A673 (cell line): ENCODE measurements around the gene CDK12. TPM values are rescaled to one million over a fixed set of nuclear protein-coding genes. Genes with fewer than 3 reads are reported as not detected.

Source experiments
- BruUV-seq: library from RNA; stranded (reverse); fragments of 400-500 nt; replicated peaks from 2 replicates; lab custom pipeline; 2021; lab: Mats Ljungman, UMichigan
- CTCF ChIA-PET: fragments of 300-600 bp; sonication (Branson Sonifier 250); formaldehyde crosslinking; loops from one replicate; lab custom pipeline; 2022; ENCODE audit warnings: antibody characterized with exemption; lab: Charles Lee
- POLR2A ChIA-PET: fragments of 300-600 bp; sonication (Branson Sonifier 250); formaldehyde crosslinking; loops from one replicate; lab custom pipeline; 2022; ENCODE audit warnings: antibody characterized with exemption; ENCODE audit not compliant: low non-redundant PET; lab: Charles Lee
- DNase-seq: peaks from one replicate; pipeline ENCODE4 v3.0.0-alpha.2; 2015; ENCODE audit warnings: low spot score
- H3K27ac ChIP-seq: fragments of 200-600 bp; sonication (generic); 2 replicates; pipeline ENCODE4 v1.5.1; 2016; ENCODE audit warnings: mixed run types, low read depth, mild to moderate bottlenecking, mixed read lengths, antibody characterized with exemption, low read length; ENCODE audit not compliant: poor library complexity, severe bottlenecking
- H3K27me3 ChIP-seq: fragments of 200-600 bp; sonication (generic); replicated peaks from 2 replicates; pipeline ENCODE4 v1.6.1; 2017; ENCODE audit warnings: mixed run types, low read depth, mild to moderate bottlenecking, mixed read lengths, antibody characterized with exemption, low read length; ENCODE audit not compliant: insufficient read depth, poor library complexity
- H3K36me3 ChIP-seq: fragments of 200-600 bp; sonication (generic); 2 replicates; pipeline ENCODE4 v1.6.1; 2016; ENCODE audit warnings: mixed run types, mild to moderate bottlenecking, mixed read lengths, antibody characterized with exemption, low read length; ENCODE audit not compliant: insufficient read depth, poor library complexity, severe bottlenecking
- H3K4me1 ChIP-seq: fragments of 200-600 bp; sonication (generic); 2 replicates; pipeline ENCODE4 v1.6.1; 2017; ENCODE audit warnings: mixed run types, mild to moderate bottlenecking, mixed read lengths, antibody characterized with exemption, low read length; ENCODE audit not compliant: insufficient read depth, poor library complexity, severe bottlenecking
- H3K4me3 ChIP-seq: fragments of 200-600 bp; sonication (generic); 2 replicates; pipeline ENCODE4 v1.5.1; 2016; ENCODE audit warnings: low read depth, mixed run types, mild to moderate bottlenecking, mixed read lengths, low read length; ENCODE audit not compliant: poor library complexity, severe bottlenecking
- H3K9me3 ChIP-seq: fragments of 200-600 bp; sonication (generic); 2 replicates; pipeline ENCODE4 v1.6.1; 2016; ENCODE audit warnings: mixed run types, low read depth, mild to moderate bottlenecking, mixed read lengths, antibody characterized with exemption, low read length; ENCODE audit not compliant: poor library complexity, severe bottlenecking
- EZH2 ChIP-seq: fragments of 200-600 bp; sonication (generic); IDR thresholded peaks from 2 replicates; pipeline ENCODE4 v1.6.1; 2017; ENCODE audit warnings: borderline replicate concordance, low read depth, mild to moderate bottlenecking, mixed read lengths, antibody characterized with exemption, low read length; ENCODE audit not compliant: poor library complexity, severe bottlenecking
- intact Hi-C: fragments of 100-400 bp; cut with micrococcal nuclease; formaldehyde crosslinking; loops from one replicate; pipeline ENCODE4 v1.10.0; 2022; ENCODE audit not compliant: unreplicated experiment
- total RNA-seq: library from RNA; stranded (reverse); gene quantifications from 2 replicates; pipeline ENCODE4 v1.2.3, GENCODE V29; 2021
- TF ChIP-seq, protein P1 (sequence below): fragments of 300-800, 200-600 bp; sonication (generic); conservative IDR thresholded peaks from 2 replicates; pipeline ENCODE4 v1.5.1; 2017; ENCODE audit warnings: low read depth, mild to moderate bottlenecking, antibody characterized with exemption, low read length, moderate library complexity, mixed read lengths

The CDK12 gene
- total RNA-seq, 1 experiment from 2014 or later = 43.5 TPM

DNA sequence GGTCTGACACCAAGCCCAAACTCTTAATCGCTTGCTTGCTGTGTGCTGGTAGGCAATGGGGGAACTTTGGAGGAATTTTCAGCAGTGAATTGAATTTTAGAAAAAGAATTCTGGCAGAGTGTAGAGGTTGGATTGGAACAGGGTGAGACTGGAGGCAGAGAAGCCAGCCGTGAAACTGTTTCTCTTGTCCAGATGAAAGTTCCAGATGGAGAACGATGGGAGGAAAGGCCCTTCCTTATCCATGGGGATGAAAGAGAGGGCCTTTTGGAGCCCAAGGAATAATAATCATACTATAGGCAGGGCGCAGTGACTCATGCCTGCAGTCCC, 120.4 kb downstream of the CDK12 start:
- no peaks in the 10 kb centered on the region for H3K9me3 ChIP-seq
- no peak overlapping the region for H3K27ac ChIP-seq
- intact Hi-C loops = no loop called here
- no peak for TF ChIP-seq EZH2
- TF ChIP-seq, protein P1, sequence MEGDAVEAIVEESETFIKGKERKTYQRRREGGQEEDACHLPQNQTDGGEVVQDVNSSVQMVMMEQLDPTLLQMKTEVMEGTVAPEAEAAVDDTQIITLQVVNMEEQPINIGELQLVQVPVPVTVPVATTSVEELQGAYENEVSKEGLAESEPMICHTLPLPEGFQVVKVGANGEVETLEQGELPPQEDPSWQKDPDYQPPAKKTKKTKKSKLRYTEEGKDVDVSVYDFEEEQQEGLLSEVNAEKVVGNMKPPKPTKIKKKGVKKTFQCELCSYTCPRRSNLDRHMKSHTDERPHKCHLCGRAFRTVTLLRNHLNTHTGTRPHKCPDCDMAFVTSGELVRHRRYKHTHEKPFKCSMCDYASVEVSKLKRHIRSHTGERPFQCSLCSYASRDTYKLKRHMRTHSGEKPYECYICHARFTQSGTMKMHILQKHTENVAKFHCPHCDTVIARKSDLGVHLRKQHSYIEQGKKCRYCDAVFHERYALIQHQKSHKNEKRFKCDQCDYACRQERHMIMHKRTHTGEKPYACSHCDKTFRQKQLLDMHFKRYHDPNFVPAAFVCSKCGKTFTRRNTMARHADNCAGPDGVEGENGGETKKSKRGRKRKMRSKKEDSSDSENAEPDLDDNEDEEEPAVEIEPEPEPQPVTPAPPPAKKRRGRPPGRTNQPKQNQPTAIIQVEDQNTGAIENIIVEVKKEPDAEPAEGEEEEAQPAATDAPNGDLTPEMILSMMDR = no peak
- H3K4me3 ChIP-seq = no peak overlapping the region
- no peak for DNase-seq
- CTCF ChIA-PET = no interaction called here
- POLR2A ChIA-PET = no interaction called here
- H3K27me3 ChIP-seq = no peaks in the 10 kb centered on the region
- no TSS peak for BruUV-seq
- H3K4me1 ChIP-seq = no peaks in the 10 kb centered on the region
- no peaks in the 10 kb centered on the region for H3K36me3 ChIP-seq

DNA sequence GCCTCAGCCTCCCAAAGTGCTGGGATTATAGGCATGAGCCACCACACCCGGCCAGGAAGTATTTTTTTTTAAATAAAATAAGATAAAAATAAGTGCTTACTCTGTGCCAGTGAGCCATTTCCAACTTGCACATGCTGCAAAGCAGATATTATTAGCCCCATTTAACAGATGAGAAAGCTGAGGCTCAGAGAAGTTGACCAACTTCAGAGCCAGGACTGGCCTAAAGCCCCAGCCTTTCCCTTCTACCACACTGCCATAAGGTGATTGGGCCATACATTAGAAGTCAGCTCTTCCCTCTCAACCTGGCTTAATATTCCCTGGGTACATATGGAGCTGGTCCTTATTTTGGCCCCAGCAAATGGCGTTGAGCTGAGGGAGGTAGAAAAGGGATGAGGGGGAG, 121.4 kb downstream of the CDK12 start:
- Histone ChIP-seq H3K4me1 (no peaks in the 10 kb centered on the region), H3K36me3 (no peaks in the 10 kb centered on the region), H3K27me3 (no peaks in the 10 kb centered on the region), H3K9me3 (no peaks in the 10 kb centered on the region), H3K4me3 (no peak overlapping the region), H3K27ac (no peak overlapping the region)
- ChIA-PET CTCF (no interaction called here), POLR2A (no interaction called here)
- intact Hi-C loops = no loop called here
- TF ChIP-seq, protein P1 = no peak
- BruUV-seq = no TSS peak
- DNase-seq = no peak

Other genes starting within 250 kb of the CDK12 start
- gene STAC2, start 235.5 kb upstream of the CDK12 start, total RNA-seq = 1.3 and 2.8 TPM in 2 replicates
- 6.8 and 9.5 TPM in 2 replicates for gene FBXL20, start 59.9 kb upstream of the CDK12 start, total RNA-seq
- 39.2 and 41.5 TPM in 2 replicates for gene MED1, start 10.2 kb upstream of the CDK12 start, total RNA-seq
- gene NEUROD2, start 146.4 kb downstream of the CDK12 start, total RNA-seq = not detected in 2 replicates
- gene PPP1R1B, start 165.5 kb downstream of the CDK12 start, total RNA-seq = 8.2 and 11.7 TPM in 2 replicates
- gene STARD3, start 175.7 kb downstream of the CDK12 start, total RNA-seq = 21.3 and 31.4 TPM in 2 replicates
- 0.54 and 0.79 TPM in 2 replicates for gene TCAP, start 203.9 kb downstream of the CDK12 start, total RNA-seq
- not detected in 2 replicates for gene PNMT, start 207.0 kb downstream of the CDK12 start, total RNA-seq
- gene PGAP3, start 226.6 kb downstream of the CDK12 start, total RNA-seq = 3.6 and 7.6 TPM in 2 replicates
- 11.1 and 17.8 TPM in 2 replicates for gene ERBB2, start 238.6 kb downstream of the CDK12 start, total RNA-seq